Measurements from ENCODE around the gene TSHZ3.

The TSHZ3 gene

GRCh38 chr19:31337008-31337914, 12.0 kb downstream of the TSHZ3 start:
- Histone ChIP-seq H3K4me3 (no peak overlapping the region), H3K27ac (no peak overlapping the region)
- DNase-seq (ENCODE audit: low spot score), result no peak
- no peak for TF ChIP-seq CTCF (IDR thresholded peaks at IDR 0.05)

GRCh38 chr19:31335716-31336115, 13.5 kb downstream of the TSHZ3 start:
- TF ChIP-seq CTCF (IDR thresholded peaks at IDR 0.05), result no peak
- Histone ChIP-seq H3K4me3 (no peak overlapping the region), H3K27ac (no peak overlapping the region)
- DNase-seq (ENCODE audit: low spot score), result no peak

GRCh38 chr19:31334849-31335624, 14.2 kb downstream of the TSHZ3 start:
- no peak overlapping the region for H3K27ac ChIP-seq
- no peak overlapping the region for H3K4me3 ChIP-seq
- no peak for DNase-seq (ENCODE audit: low spot score)
- TF ChIP-seq CTCF (IDR thresholded peaks at IDR 0.05), result no peak

- DNase-seq (ENCODE audit: low spot score), result no peak
- H3K27ac ChIP-seq, result no peak overlapping the region
- TF ChIP-seq CTCF (IDR thresholded peaks at IDR 0.05), result no peak
- no peak overlapping the region for H3K4me3 ChIP-seq
These were observed 15.0 kb downstream of the TSHZ3 start for GRCh38 chr19:31334101-31334848.

- Histone ChIP-seq H3K27ac (no peak overlapping the region), H3K4me3 (no peak overlapping the region)
- TF ChIP-seq CTCF (IDR thresholded peaks at IDR 0.05), result no peak
- DNase-seq (ENCODE audit: low spot score), result no peak
These were observed 17.1 kb downstream of the TSHZ3 start for GRCh38 chr19:31332096-31332495.

- H3K4me3 ChIP-seq, result no peak overlapping the region
- TF ChIP-seq CTCF (IDR thresholded peaks at IDR 0.05), result no peak
- no peak overlapping the region for H3K27ac ChIP-seq
- no peak for DNase-seq (ENCODE audit: low spot score)
These were observed 17.7 kb downstream of the TSHZ3 start for GRCh38 chr19:31331536-31331935.
